Smooth muscle cell (in vitro differentiated cells): ENCODE data around the gene DTX4. TPM values are rescaled to one million over a fixed set of nuclear protein-coding genes. Genes with fewer than 3 reads are reported as not detected.

Experiments used
- DNase-seq: peaks from one replicate; lab custom pipeline; 2025; ENCODE audit not compliant: unreplicated experiment; lab: John Stamatoyannopoulos, UW
- H2AFZ ChIP-seq: fragments of 200-600 bp; sonication (generic); 2 replicates; pipeline ENCODE4 v1.6.0; 2016; ENCODE audit warnings: antibody characterized with exemption, low read depth, mild to moderate bottlenecking
- H3F3A ChIP-seq: fragments of 200-600 bp; sonication (generic); 2 replicates; pipeline ENCODE4 v1.6.0; 2017; ENCODE audit warnings: antibody characterized with exemption, low read depth
- H3K27ac ChIP-seq: fragments of 200-600 bp; sonication (generic); 2 replicates; pipeline ENCODE4 v1.5.1; 2016; ENCODE audit warnings: low read depth, mild to moderate bottlenecking
- H3K27me3 ChIP-seq: fragments of 200-600 bp; sonication (generic); 2 replicates; pipeline ENCODE4 v1.6.1; 2016; ENCODE audit warnings: low read depth, mild to moderate bottlenecking
- H3K36me3 ChIP-seq: fragments of 200-600 bp; sonication (generic); 2 replicates; pipeline ENCODE4 v1.5.1; 2016; ENCODE audit warnings: low read depth
- H3K4me1 ChIP-seq: fragments of 200-600 bp; sonication (generic); 2 replicates; pipeline ENCODE4 v1.5.1; 2016; ENCODE audit warnings: low read depth
- H3K4me2 ChIP-seq: fragments of 200-600 bp; sonication (generic); 2 replicates; pipeline ENCODE4 v1.6.0; 2016; ENCODE audit warnings: mild to moderate bottlenecking
- H3K4me3 ChIP-seq: fragments of 200-600 bp; sonication (generic); 2 replicates; pipeline ENCODE4 v1.5.1; 2016; ENCODE audit warnings: mild to moderate bottlenecking
- H3K79me2 ChIP-seq: fragments of 200-600 bp; sonication (generic); 2 replicates; pipeline ENCODE4 v1.6.0; 2016; ENCODE audit warnings: low read depth, mild to moderate bottlenecking
- H3K9ac ChIP-seq: fragments of 200-600 bp; sonication (generic); 2 replicates; pipeline ENCODE4 v1.6.0; 2016; ENCODE audit warnings: low read depth
- H3K9me3 ChIP-seq: fragments of 200-600 bp; sonication (generic); replicated peaks from 2 replicates; pipeline ENCODE4 v1.5.1; 2016; ENCODE audit warnings: low read depth
- H4K20me1 ChIP-seq: fragments of 200-600 bp; sonication (generic); 2 replicates; pipeline ENCODE4 v1.6.0; 2016; ENCODE audit warnings: low read depth
- CTCF ChIP-seq: fragments of 200-600 bp; sonication (generic); IDR thresholded peaks from 2 replicates; pipeline ENCODE4 v1.5.1; 2017; ENCODE audit warnings: borderline replicate concordance, mild to moderate bottlenecking, antibody characterized with exemption; ENCODE audit not compliant: insufficient read depth, poor library complexity, severe bottlenecking
- WGBS: methylation state at CpG from one replicate; pipeline ENCODE4 v1.1.7; 2016; ENCODE audit warnings: low lambda C conversion rate; 5-methylcytosine and 5-hydroxymethylcytosine counted together
- polyA plus RNA-seq: library from polyadenylated mRNA; unstranded; fragments of >200 nt; fragmentation: Nextera tagmentation; extraction: Ambion mirVana; gene quantifications from 2 replicates; pipeline ENCODE4 v1.2.1, GENCODE V29; 2016
- total RNA-seq: library from RNA; depleted of rRNA; stranded (reverse); fragments of >200 nt; gene quantifications from 2 replicates; pipeline ENCODE4 v1.2.3, GENCODE V29; 2014

The DTX4 gene
- total and polyA plus RNA-seq, 2 experiments from 2014 or later: 10.2 to 13.0 TPM

GRCh38 chr11:59247531-59248227, 75.7 kb downstream of the DTX4 start:
- no peaks in the 10 kb centered on the region for H3F3A ChIP-seq
- H3K4me3 ChIP-seq: no peak overlapping the region
- DNase-seq: no peak
- H3K4me2 ChIP-seq: no peak overlapping the region
- 74% methylated on average over 2 of the region's 2 CpGs for WGBS
- no peak overlapping the region for H2AFZ ChIP-seq
- H3K9ac ChIP-seq: no peak overlapping the region
- no peak for TF ChIP-seq CTCF
- H3K9me3 ChIP-seq: no peaks in the 10 kb centered on the region
- no peaks in the 10 kb centered on the region for H3K4me1 ChIP-seq
- H3K27ac ChIP-seq: no peak overlapping the region
- no peaks in the 10 kb centered on the region for H3K79me2 ChIP-seq
- H4K20me1 ChIP-seq: no peaks in the 10 kb centered on the region
- no peaks in the 10 kb centered on the region for H3K27me3 ChIP-seq
- no peaks in the 10 kb centered on the region for H3K36me3 ChIP-seq

GRCh38 chr11:59249535-59249934, 77.6 kb downstream of the DTX4 start:
- H3K36me3 ChIP-seq: no peaks in the 10 kb centered on the region
- H3K27ac ChIP-seq: no peak overlapping the region
- no peak overlapping the region for H3K4me3 ChIP-seq
- H3K9ac ChIP-seq: no peak overlapping the region
- no peaks in the 10 kb centered on the region for H3K79me2 ChIP-seq
- no peaks in the 10 kb centered on the region for H3K9me3 ChIP-seq
- H4K20me1 ChIP-seq: no peaks in the 10 kb centered on the region
- no peaks in the 10 kb centered on the region for H3F3A ChIP-seq
- H3K4me2 ChIP-seq: no peak overlapping the region
- WGBS: 85% methylated on average over 7 of the region's 7 CpGs
- no peak for DNase-seq
- no peak for TF ChIP-seq CTCF
- no peaks in the 10 kb centered on the region for H3K27me3 ChIP-seq
- H3K4me1 ChIP-seq: no peaks in the 10 kb centered on the region
- no peak overlapping the region for H2AFZ ChIP-seq

GRCh38 chr11:59253001-59253400, 81.1 kb downstream of the DTX4 start:
- no peaks in the 10 kb centered on the region for H3K36me3 ChIP-seq
- no peak overlapping the region for H2AFZ ChIP-seq
- H3K4me3 ChIP-seq: no peak overlapping the region
- no peaks in the 10 kb centered on the region for H3K4me1 ChIP-seq
- H3K27me3 ChIP-seq: no peaks in the 10 kb centered on the region
- H3F3A ChIP-seq: no peaks in the 10 kb centered on the region
- no peak overlapping the region for H3K4me2 ChIP-seq
- H3K27ac ChIP-seq: no peak overlapping the region
- H4K20me1 ChIP-seq: no peaks in the 10 kb centered on the region
- no peak for DNase-seq
- no peak for TF ChIP-seq CTCF
- no peaks in the 10 kb centered on the region for H3K9me3 ChIP-seq
- no peaks in the 10 kb centered on the region for H3K79me2 ChIP-seq
- H3K9ac ChIP-seq: no peak overlapping the region
- 92% methylated on average over 2 of the region's 2 CpGs for WGBS

GRCh38 chr11:59254286-59254685, 82.4 kb downstream of the DTX4 start:
- Histone ChIP-seq H3K9ac (no peak overlapping the region), H3K79me2 (no peaks in the 10 kb centered on the region), H4K20me1 (no peaks in the 10 kb centered on the region), H3K4me2 (no peak overlapping the region), H3K27me3 (no peaks in the 10 kb centered on the region), H2AFZ (no peak overlapping the region), H3K27ac (no peak overlapping the region), H3K4me1 (no peaks in the 10 kb centered on the region), H3K9me3 (no peaks in the 10 kb centered on the region), H3F3A (no peaks in the 10 kb centered on the region), H3K36me3 (no peaks in the 10 kb centered on the region), H3K4me3 (no peak overlapping the region)
- TF ChIP-seq CTCF: no peak
- DNase-seq: no peak
